ENCODE results near the gene SGK1. TPM values are rescaled to one million over a fixed set of nuclear protein-coding genes. Genes with fewer than 3 reads are reported as not detected.

The SGK1 gene
- polyA plus RNA-seq, 1 of the 3 experiments (the other 2 are of a cell fraction), result 440 TPM

DNA sequence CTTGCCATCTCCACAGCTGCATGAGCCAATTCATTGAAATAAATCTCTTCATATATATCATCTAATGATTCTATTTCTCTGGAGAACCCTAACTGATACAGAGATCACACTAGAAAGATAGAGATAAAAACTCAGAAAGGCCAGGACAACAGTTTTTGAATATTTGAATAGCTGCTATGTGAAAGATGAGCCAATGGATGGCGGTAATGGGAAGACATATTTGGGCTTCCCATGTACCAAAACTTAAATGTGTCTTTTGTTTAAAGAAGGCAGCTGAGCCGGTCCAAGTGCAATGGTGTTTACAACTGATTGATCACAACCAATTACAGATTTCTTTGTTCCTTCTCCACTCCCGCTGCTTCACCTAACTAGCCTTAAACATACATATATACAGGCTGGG, 35.1 kb downstream of the SGK1 start:
- H4K20me1 ChIP-seq (ENCODE audit: insufficient read depth), result no peaks in the 10 kb centered on the region
- H2AFZ ChIP-seq (ENCODE audit: low read depth), result no peak overlapping the region
- H3K4me1 ChIP-seq (ENCODE audit: control insufficient read depth in 1 of 2, insufficient read depth in 2 of 2, low read depth in 1 of 2, low read length in 1 of 2), result peaks cover 0 to 3% of the 10 kb centered on the region in 2 experiments; a peak in 2 of 4 replicates
- H3K27me3 ChIP-seq (ENCODE audit: insufficient read depth), result no peaks in the 10 kb centered on the region
- no peaks in the 10 kb centered on the region for H3K9me3 ChIP-seq
- H3K4me2 ChIP-seq, result no peak overlapping the region
- POLR2A ChIA-PET, result no interaction called here
- no peak overlapping the region for H3K27ac ChIP-seq (ENCODE audit: low read depth in 2 of 2, low read length in 1 of 2)
- no peak for DNase-seq
- H3K9me2 ChIP-seq, result no peaks in the 10 kb centered on the region
- 95% methylated on average over 3 of the region's 3 CpGs for WGBS (ENCODE audit: low lambda C conversion rate)
- H3K4me3 ChIP-seq (ENCODE audit: low read depth in 2 of 2, low read length in 1 of 2), result no peak overlapping the region
- peaks cover 7% of the 10 kb centered on the region for H3F3A ChIP-seq (replicated peaks; ENCODE audit: insufficient read depth)
- TF ChIP-seq GATA2 (CRISPR knock-in tag; IDR thresholded peaks at IDR 0.05) (no peak), RAD21 (IDR thresholded peaks at IDR 0.05; ENCODE audit: low read length) (no peak), CTCF (IDR thresholded peaks at IDR 0.05) (no peak), YY1 (IDR thresholded peaks at IDR 0.05; ENCODE audit: low read depth) (no peak), TCF12 (IDR thresholded peaks at IDR 0.05) (no peak)
- no peaks in the 10 kb centered on the region for H3K79me2 ChIP-seq (ENCODE audit: insufficient read depth)
- no peak overlapping the region for H3K9ac ChIP-seq
- CTCF ChIA-PET, result no interaction called here
- H3K36me3 ChIP-seq (replicated peaks in 1 of 2; ENCODE audit: control insufficient read depth in 1 of 2, insufficient read depth in 2 of 2, low read length in 1 of 2), result no peaks in the 10 kb centered on the region

DNA sequence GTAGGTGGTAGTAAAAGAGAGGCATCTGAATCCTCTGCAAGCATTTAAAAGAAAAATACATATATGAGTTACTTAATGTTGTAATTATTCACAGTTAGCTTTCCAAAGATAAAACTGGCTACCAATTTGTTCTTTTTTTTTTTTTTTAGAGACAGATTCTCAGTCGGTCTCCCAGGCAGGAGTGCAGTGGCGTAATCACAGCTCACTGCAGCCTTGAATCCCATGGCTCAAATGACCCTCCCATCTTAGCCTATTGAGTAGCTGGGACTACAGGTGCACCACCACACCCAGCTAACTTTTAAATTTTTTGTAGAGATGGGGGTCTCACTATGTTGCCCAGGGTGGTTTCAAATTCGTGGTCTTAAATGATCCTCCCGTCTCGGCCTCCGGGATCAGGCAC, 36.5 kb downstream of the SGK1 start:
- H3K27me3 ChIP-seq (ENCODE audit: insufficient read depth), result no peaks in the 10 kb centered on the region
- no peaks in the 10 kb centered on the region for H3K79me2 ChIP-seq (ENCODE audit: insufficient read depth)
- ChIA-PET POLR2A (no interaction called here), CTCF (no interaction called here)
- H3K4me3 ChIP-seq (ENCODE audit: low read depth in 2 of 2, low read length in 1 of 2), result no peak overlapping the region
- no peaks in the 10 kb centered on the region for H4K20me1 ChIP-seq (ENCODE audit: insufficient read depth)
- H3K9me3 ChIP-seq, result no peaks in the 10 kb centered on the region
- H3K9me2 ChIP-seq, result no peaks in the 10 kb centered on the region
- H3K4me1 ChIP-seq (ENCODE audit: control insufficient read depth in 1 of 2, insufficient read depth in 2 of 2, low read depth in 1 of 2, low read length in 1 of 2), result no peaks in the 10 kb centered on the region
- no peaks in the 10 kb centered on the region for H3K36me3 ChIP-seq (replicated peaks in 1 of 2; ENCODE audit: control insufficient read depth in 1 of 2, insufficient read depth in 2 of 2, low read length in 1 of 2)
- H3K27ac ChIP-seq (ENCODE audit: low read depth in 2 of 2, low read length in 1 of 2), result no peak overlapping the region
- H3K9ac ChIP-seq, result no peak overlapping the region
- TF ChIP-seq SMC3 (IDR thresholded peaks at IDR 0.05; ENCODE audit: low read depth, low read length) (no peak), ELF1 (IDR thresholded peaks at IDR 0.05) (no peak), TEAD4 (IDR thresholded peaks at IDR 0.05; ENCODE audit: borderline replicate concordance, insufficient read depth) (no peak), RXRA (IDR thresholded peaks at IDR 0.05; ENCODE audit: borderline replicate concordance, low read depth) (no peak)
- H3F3A ChIP-seq (replicated peaks; ENCODE audit: insufficient read depth), result peaks cover 3% of the 10 kb centered on the region
- WGBS (ENCODE audit: low lambda C conversion rate), result 93% methylated on average over 6 of the region's 6 CpGs
- H3K4me2 ChIP-seq, result no peak overlapping the region
- DNase-seq, result no peak
- no peak overlapping the region for H2AFZ ChIP-seq (ENCODE audit: low read depth)

- no peak for DNase-seq
- no peaks in the 10 kb centered on the region for H3K9me3 ChIP-seq
- H3K9ac ChIP-seq, result no peak overlapping the region
- no peaks in the 10 kb centered on the region for H3K9me2 ChIP-seq
- no peaks in the 10 kb centered on the region for H3K36me3 ChIP-seq (replicated peaks in 1 of 2; ENCODE audit: control insufficient read depth in 1 of 2, insufficient read depth in 2 of 2, low read length in 1 of 2)
- H3K27me3 ChIP-seq (ENCODE audit: insufficient read depth), result no peaks in the 10 kb centered on the region
- H4K20me1 ChIP-seq (ENCODE audit: insufficient read depth), result no peaks in the 10 kb centered on the region
- no peak overlapping the region for H3K27ac ChIP-seq (ENCODE audit: low read depth in 2 of 2, low read length in 1 of 2)
- CTCF ChIA-PET, result interaction anchor here (1.6 kb wide), 1 partner anchor 463 kb away, joined by 4 read pairs; no protein-coding TSS in a partner anchor
- WGBS (ENCODE audit: low lambda C conversion rate), result 94% methylated on average over 6 of the region's 6 CpGs
- H3K4me1 ChIP-seq (ENCODE audit: control insufficient read depth in 1 of 2, insufficient read depth in 2 of 2, low read depth in 1 of 2, low read length in 1 of 2), result no peaks in the 10 kb centered on the region
- H2AFZ ChIP-seq (ENCODE audit: low read depth), result no peak overlapping the region
- no peaks in the 10 kb centered on the region for H3K79me2 ChIP-seq (ENCODE audit: insufficient read depth)
- no peak overlapping the region for H3K4me3 ChIP-seq (ENCODE audit: low read depth in 2 of 2, low read length in 1 of 2)
- POLR2A ChIA-PET, result no interaction called here
- H3K4me2 ChIP-seq, result no peak overlapping the region
- peaks cover 3% of the 10 kb centered on the region for H3F3A ChIP-seq (replicated peaks; ENCODE audit: insufficient read depth)
- no peak for TF ChIP-seq YY1 (IDR thresholded peaks at IDR 0.05; ENCODE audit: low read depth)
- TF ChIP-seq EP300 (IDR thresholded peaks at IDR 0.05; ENCODE audit: borderline replicate concordance in 1 of 2, low read depth in 1 of 2, low read length in 1 of 2), result no peak
- no peak for TF ChIP-seq GATA2 (CRISPR knock-in tag; IDR thresholded peaks at IDR 0.05)
- no peak for TF ChIP-seq TEAD4 (IDR thresholded peaks at IDR 0.05; ENCODE audit: borderline replicate concordance, insufficient read depth)
- no peak for TF ChIP-seq JUND (IDR thresholded peaks at IDR 0.05)
- no peak for TF ChIP-seq FOXJ3 (CRISPR knock-in tag; IDR thresholded peaks at IDR 0.05)
- no peak for TF ChIP-seq USF2 (IDR thresholded peaks at IDR 0.05; ENCODE audit: borderline replicate concordance, low read depth, low read length)
- TF ChIP-seq USF1 (IDR thresholded peaks at IDR 0.05; ENCODE audit: borderline replicate concordance, low read depth), result no peak
- no peak for TF ChIP-seq CHD2 (IDR thresholded peaks at IDR 0.05; ENCODE audit: low read length, partially characterized antibody)
- TF ChIP-seq RFX5 (IDR thresholded peaks at IDR 0.05; ENCODE audit: low read length), result no peak
- TF ChIP-seq TAF1 (IDR thresholded peaks at IDR 0.05; ENCODE audit: borderline replicate concordance, low read depth, low read length), result no peak
- no peak for TF ChIP-seq NFIC (IDR thresholded peaks at IDR 0.05; ENCODE audit: borderline replicate concordance)
- no peak for TF ChIP-seq CTCF (IDR thresholded peaks at IDR 0.05)
Observed at GRCh38 chr6:134278000-134278399, 39.9 kb downstream of the SGK1 start.

All from SK-N-SH (cell line).